ENCODE measurements around the gene UPK3A. TPM values are rescaled to one million over a fixed set of nuclear protein-coding genes. Genes with fewer than 3 reads are reported as not detected.

The UPK3A gene
- total RNA-seq, 1 donor from 2014 or later: not detected

DNA sequence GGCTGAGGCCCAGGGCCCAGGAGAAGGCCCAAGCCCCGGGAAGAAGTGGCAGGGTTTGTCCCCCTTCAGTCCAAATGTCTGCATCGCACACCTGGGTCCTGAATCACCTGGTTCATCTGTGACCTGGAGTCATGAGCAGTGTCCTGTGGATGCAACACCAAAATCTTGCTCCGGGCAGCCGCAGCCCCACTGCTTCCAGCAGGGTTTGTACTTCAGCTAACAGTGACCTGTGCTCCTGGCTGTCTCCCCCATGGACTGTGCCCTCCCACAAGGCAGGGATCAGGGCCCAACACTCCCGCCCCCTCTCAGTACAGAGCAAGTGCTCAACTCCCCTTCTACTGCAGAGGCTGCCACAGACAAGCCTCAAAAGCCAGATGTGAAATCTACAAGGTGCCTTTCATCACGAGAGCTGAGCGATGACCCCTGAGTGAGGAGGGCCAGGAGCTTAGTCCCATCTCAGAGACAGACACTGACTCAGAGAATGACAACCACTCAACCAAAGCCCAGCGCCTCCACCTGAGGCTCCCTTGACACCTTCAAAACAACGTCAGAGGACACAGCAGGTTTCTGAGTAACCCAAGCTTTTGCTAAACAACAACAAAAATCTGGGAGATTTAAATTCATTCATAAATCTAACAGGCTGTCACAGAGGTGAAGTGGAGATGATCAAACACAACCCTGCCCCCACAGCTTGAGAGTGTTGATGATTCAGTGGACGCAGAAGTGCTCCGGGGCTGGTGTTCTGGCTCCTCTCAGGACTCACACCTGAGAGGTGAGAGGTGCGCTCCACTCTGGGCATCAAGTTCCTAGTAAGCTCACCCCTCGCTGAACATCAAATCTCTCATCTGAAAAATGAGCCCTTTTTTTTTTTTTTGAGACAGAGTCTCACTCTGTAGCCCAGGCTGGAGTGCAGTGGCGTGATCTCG is 47.4 kb upstream of the UPK3A start:
- H3K4me1 Mint-ChIP-seq (ENCODE audit: low read depth, unreplicated experiment): peaks cover 13% of the 10 kb centered on the region
- Histone ChIP-seq H3K27ac (ENCODE audit: low read depth, low read length) (no peak overlapping the region), H2AFZ (ENCODE audit: low read depth, low read length) (no peak overlapping the region), H3K27me3 (ENCODE audit: insufficient read depth, low read length) (no peaks in the 10 kb centered on the region), H3K79me2 (ENCODE audit: insufficient read depth, low read length) (peaks cover 26% of the 10 kb centered on the region), H4K20me1 (ENCODE audit: insufficient read depth, low read length) (peaks cover 74% of the 10 kb centered on the region), H3K9ac (ENCODE audit: low read length) (no peak overlapping the region), H3K4me3 (ENCODE audit: insufficient read depth, low read depth, low read length) (no peak overlapping the region), H3K9me3 (ENCODE audit: insufficient read depth, low read depth, low read length) (no peaks in the 10 kb centered on the region), H3K4me1 (ENCODE audit: insufficient read depth, low read length) (peaks cover 10% of the 10 kb centered on the region), H3K4me2 (ENCODE audit: low read length) (no peak overlapping the region), H3K36me3 (ENCODE audit: insufficient read depth, low read length) (no peaks in the 10 kb centered on the region)
- FAIRE-seq (no peak), DNase-seq (ENCODE audit: low read depth) (no peak)
- no peaks in the 10 kb centered on the region for H3K9me3 Mint-ChIP-seq (ENCODE audit: unreplicated experiment)
- peak overlapping the region; percentile 72 for H3K27ac Mint-ChIP-seq (ENCODE audit: unreplicated experiment)
- TF ChIP-seq, protein P1, sequence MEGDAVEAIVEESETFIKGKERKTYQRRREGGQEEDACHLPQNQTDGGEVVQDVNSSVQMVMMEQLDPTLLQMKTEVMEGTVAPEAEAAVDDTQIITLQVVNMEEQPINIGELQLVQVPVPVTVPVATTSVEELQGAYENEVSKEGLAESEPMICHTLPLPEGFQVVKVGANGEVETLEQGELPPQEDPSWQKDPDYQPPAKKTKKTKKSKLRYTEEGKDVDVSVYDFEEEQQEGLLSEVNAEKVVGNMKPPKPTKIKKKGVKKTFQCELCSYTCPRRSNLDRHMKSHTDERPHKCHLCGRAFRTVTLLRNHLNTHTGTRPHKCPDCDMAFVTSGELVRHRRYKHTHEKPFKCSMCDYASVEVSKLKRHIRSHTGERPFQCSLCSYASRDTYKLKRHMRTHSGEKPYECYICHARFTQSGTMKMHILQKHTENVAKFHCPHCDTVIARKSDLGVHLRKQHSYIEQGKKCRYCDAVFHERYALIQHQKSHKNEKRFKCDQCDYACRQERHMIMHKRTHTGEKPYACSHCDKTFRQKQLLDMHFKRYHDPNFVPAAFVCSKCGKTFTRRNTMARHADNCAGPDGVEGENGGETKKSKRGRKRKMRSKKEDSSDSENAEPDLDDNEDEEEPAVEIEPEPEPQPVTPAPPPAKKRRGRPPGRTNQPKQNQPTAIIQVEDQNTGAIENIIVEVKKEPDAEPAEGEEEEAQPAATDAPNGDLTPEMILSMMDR (IDR thresholded peaks at IDR 0.05; ENCODE audit: insufficient read depth, low read depth, low read length): no peak
- no peak for TF ChIP-seq EZH2 (IDR thresholded peaks at IDR 0.05; ENCODE audit: insufficient read depth, low read length)
- H3K36me3 Mint-ChIP-seq (ENCODE audit: low read depth, unreplicated experiment): peaks cover 11% of the 10 kb centered on the region
- peak overlapping the region; percentile 31 for H3K4me3 Mint-ChIP-seq (ENCODE audit: unreplicated experiment)
- no peaks in the 10 kb centered on the region for H3K27me3 Mint-ChIP-seq (ENCODE audit: low read depth, unreplicated experiment)

DNA sequence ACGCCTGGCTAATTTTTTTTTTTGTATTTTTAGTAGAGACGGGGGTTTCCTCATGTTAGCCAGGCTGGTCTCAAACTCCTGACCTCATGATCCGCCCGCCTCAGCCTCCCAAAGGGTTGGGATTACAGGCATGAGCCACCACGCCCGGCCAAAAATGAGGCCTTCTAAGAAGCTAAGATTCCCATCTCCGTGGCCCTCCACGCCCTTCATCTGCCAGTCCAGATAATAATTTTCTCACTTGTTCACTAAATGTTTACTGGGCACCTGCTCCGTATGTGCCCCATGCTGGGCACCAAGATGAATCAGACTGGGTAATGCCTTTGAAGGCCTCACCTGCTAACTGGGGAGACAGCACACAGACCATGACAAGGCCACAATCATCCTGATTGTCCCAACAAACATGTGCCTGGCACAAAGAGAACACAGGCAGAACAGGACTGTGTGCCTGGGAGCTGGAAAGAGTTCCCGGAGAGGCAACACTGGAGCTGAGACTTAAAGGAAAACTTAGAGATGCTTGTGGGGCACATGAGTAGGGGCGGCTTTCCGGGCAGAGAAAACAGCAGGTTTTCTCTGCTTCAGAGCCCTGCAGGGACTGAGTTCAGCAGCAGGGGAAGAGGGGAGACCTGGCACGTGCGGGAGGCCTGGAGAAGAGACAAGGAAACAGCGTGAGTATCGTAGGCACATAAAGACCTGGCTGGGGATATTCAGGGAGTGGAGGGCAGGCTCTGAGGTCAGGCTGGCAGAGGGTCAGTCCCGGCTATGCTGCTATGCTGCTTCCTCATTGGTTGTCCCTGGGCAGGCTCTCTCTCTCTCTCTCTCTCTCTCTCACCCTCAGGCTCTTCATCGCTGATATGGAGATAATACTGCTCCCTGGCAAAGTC is 46.4 kb upstream of the UPK3A start:
- peaks cover 10% of the 10 kb centered on the region for H3K4me1 ChIP-seq (ENCODE audit: insufficient read depth, low read length)
- no peak overlapping the region for H3K4me2 ChIP-seq (ENCODE audit: low read length)
- no peak overlapping the region for H3K27ac ChIP-seq (ENCODE audit: low read depth, low read length)
- peaks cover 23% of the 10 kb centered on the region for H3K79me2 ChIP-seq (ENCODE audit: insufficient read depth, low read length)
- Mint-ChIP-seq H3K27me3 (ENCODE audit: low read depth, unreplicated experiment) (no peaks in the 10 kb centered on the region), H3K9me3 (ENCODE audit: unreplicated experiment) (no peaks in the 10 kb centered on the region), H3K36me3 (ENCODE audit: low read depth, unreplicated experiment) (peaks cover 8% of the 10 kb centered on the region), H3K4me3 (ENCODE audit: unreplicated experiment) (peak overlapping the region; percentile 96), H3K27ac (ENCODE audit: unreplicated experiment) (no peak overlapping the region), H3K4me1 (ENCODE audit: low read depth, unreplicated experiment) (peaks cover 13% of the 10 kb centered on the region)
- no peak overlapping the region for H3K4me3 ChIP-seq (ENCODE audit: insufficient read depth, low read depth, low read length)
- DNase-seq (ENCODE audit: low read depth) (no peak), FAIRE-seq (no peak)
- H3K36me3 ChIP-seq (ENCODE audit: insufficient read depth, low read length): no peaks in the 10 kb centered on the region
- no peaks in the 10 kb centered on the region for H3K9me3 ChIP-seq (ENCODE audit: insufficient read depth, low read depth, low read length)
- no peaks in the 10 kb centered on the region for H3K27me3 ChIP-seq (ENCODE audit: insufficient read depth, low read length)
- H2AFZ ChIP-seq (ENCODE audit: low read depth, low read length): no peak overlapping the region
- TF ChIP-seq, protein P1 (IDR thresholded peaks at IDR 0.05; ENCODE audit: insufficient read depth, low read depth, low read length): no peak
- no peak for TF ChIP-seq EZH2 (IDR thresholded peaks at IDR 0.05; ENCODE audit: insufficient read depth, low read length)
- H3K9ac ChIP-seq (ENCODE audit: low read length): no peak overlapping the region
- H4K20me1 ChIP-seq (ENCODE audit: insufficient read depth, low read length): peaks cover 64% of the 10 kb centered on the region
